H1 (cell line): Measurements from ENCODE around the gene BBS12. TPM values are rescaled to one million over a fixed set of nuclear protein-coding genes. Genes with fewer than 3 reads are reported as not detected.

Source experiments
- CTCF ChIA-PET: fragments of 300-600 bp; sonication (Branson Sonifier 250); formaldehyde crosslinking; loops from one replicate; lab custom pipeline; 2021; ENCODE audit not compliant: partially characterized antibody; lab: Charles Lee
- POLR2A ChIA-PET: fragments of 300-600 bp; sonication (Branson Sonifier 250); formaldehyde crosslinking; loops from one replicate; lab custom pipeline; 2021; ENCODE audit warnings: inconsistent platforms; ENCODE audit not compliant: partially characterized antibody; lab: Charles Lee
- DNase-seq, 2 experiments: peaks; one replicate each; pipeline versions ENCODE4 v3.0.0 to v3.0.0-alpha.2; 2010 to 2022; ENCODE audit warnings: low spot score in 2 of 2, low read depth in 1 of 2, mixed read lengths in 1 of 2
- FAIRE-seq: peaks from 2 replicates; lab custom pipeline; 2011; peaks lifted over from hg19 to GRCh38; lab: Jason Lieb, UNC
- H2AFZ ChIP-seq: 2 replicates; pipeline ENCODE4 v1.8.1; 2012; ENCODE audit warnings: low read length, inconsistent platforms
- H2AK5ac ChIP-seq: 2 replicates; pipeline ENCODE4 v1.6.1; 2013; ENCODE audit warnings: low read depth, low read length
- H2BK120ac ChIP-seq: replicated peaks from 2 replicates; pipeline ENCODE3; 2013; ENCODE audit warnings: low read depth, low read length, inconsistent platforms
- H2BK12ac ChIP-seq: 2 replicates; pipeline ENCODE4 v1.6.1; 2013; ENCODE audit warnings: low read depth, low read length
- H2BK15ac ChIP-seq: 2 replicates; pipeline ENCODE4 v1.6.1; 2013; ENCODE audit warnings: low read length
- H2BK20ac ChIP-seq: 2 replicates; pipeline ENCODE4 v1.6.1; 2013; ENCODE audit warnings: low read length
- H2BK5ac ChIP-seq: 2 replicates; pipeline ENCODE4 v1.6.1; 2013; ENCODE audit warnings: low read depth, low read length
- H3K14ac ChIP-seq: 2 replicates; pipeline ENCODE4 v1.6.1; 2013; ENCODE audit warnings: inconsistent platforms; ENCODE audit not compliant: insufficient read length
- H3K18ac ChIP-seq: 2 replicates; pipeline ENCODE4 v1.6.1; 2013; ENCODE audit warnings: low read length; ENCODE audit errors: extremely low read depth
- H3K23ac ChIP-seq: 2 replicates; pipeline ENCODE4 v1.6.1; 2013; ENCODE audit warnings: inconsistent platforms; ENCODE audit not compliant: insufficient read length
- H3K23me2 ChIP-seq: 2 replicates; pipeline ENCODE4 v1.6.1; 2013; ENCODE audit warnings: low read depth, low read length
- H3K27ac ChIP-seq: 2 replicates; pipeline ENCODE4 v1.6.1; 2011; ENCODE audit warnings: low read depth, low read length, inconsistent platforms
- H3K27me3 ChIP-seq, 4 experiments: replicated peaks in 1 of 4; 1 replicate in 1 of 4; 2 replicates in 3 of 4; pipeline versions ENCODE4 v1.6.1 to v1.8.1; 2011 to 2013; ENCODE audit warnings: low read length in 3 of 4, mild to moderate bottlenecking in 3 of 4, inconsistent platforms in 2 of 4, mixed read lengths in 2 of 4, moderate library complexity in 1 of 4; ENCODE audit not compliant: control insufficient read depth in 3 of 4, insufficient read depth in 3 of 4; ENCODE audit errors: extremely low read depth in 1 of 4
- H3K36me3 ChIP-seq, 4 experiments: 2 replicates each; pipeline versions ENCODE4 v1.6.1 to v1.8.1; 2011 to 2013; ENCODE audit warnings: mild to moderate bottlenecking in 4 of 4, low read length in 3 of 4, moderate library complexity in 2 of 4, control low read depth in 1 of 4, inconsistent platforms in 1 of 4; ENCODE audit not compliant: insufficient read depth in 4 of 4, control insufficient read depth in 2 of 4
- H3K4ac ChIP-seq: replicated peaks from 2 replicates; pipeline ENCODE3; 2013; ENCODE audit warnings: low read length, low read depth, mixed read lengths, inconsistent platforms; ENCODE audit not compliant: insufficient read length
- H3K4me1 ChIP-seq, 4 experiments: replicated peaks in 1 of 4; 1 replicate in 1 of 4; 2 replicates in 3 of 4; pipeline versions ENCODE4 v1.6.1 to v1.8.1; 2011 to 2013; ENCODE audit warnings: low read length in 3 of 4, inconsistent platforms in 2 of 4, mixed read lengths in 1 of 4; ENCODE audit not compliant: insufficient read depth in 4 of 4, control insufficient read depth in 3 of 4
- H3K4me2 ChIP-seq, 2 experiments: 2 replicates each; pipeline versions ENCODE4 v1.6.1 to v1.8.1; 2011 to 2013; ENCODE audit warnings: low read depth in 2 of 2, low read length in 2 of 2, control low read depth in 1 of 2, inconsistent platforms in 1 of 2, mild to moderate bottlenecking in 1 of 2; ENCODE audit not compliant: insufficient read depth in 1 of 2
- H3K4me3 ChIP-seq, 4 experiments: fragments of 200-600, 300-600 bp in 1 of 4; sonication (generic), shearing (Covaris generic), sonication (Bioruptor Twin) in 1 of 4; 2 replicates each; pipeline versions ENCODE4 v1.5.1 to v1.8.1; 2011 to 2016; ENCODE audit warnings: low read length in 4 of 4, low read depth in 3 of 4, control low read depth in 2 of 4, inconsistent platforms in 2 of 4, mild to moderate bottlenecking in 2 of 4, mixed read lengths in 1 of 4, moderate library complexity in 1 of 4; ENCODE audit not compliant: insufficient read depth in 2 of 4; ENCODE audit errors: extremely low read depth in 1 of 4
- H3K56ac ChIP-seq: replicated peaks from 2 replicates; pipeline ENCODE3; 2013; ENCODE audit warnings: low read depth, mild to moderate bottlenecking, mixed read lengths, low read length, inconsistent platforms; ENCODE audit not compliant: insufficient read length
- H3K79me1 ChIP-seq: 2 replicates; pipeline ENCODE4 v1.6.1; 2013; ENCODE audit warnings: low read depth, low read length, control low read depth
- H3K79me2 ChIP-seq, 2 experiments: 2 replicates each; pipeline versions ENCODE4 v1.6.1 to v1.8.1; 2012 to 2013; ENCODE audit warnings: low read length in 2 of 2, mild to moderate bottlenecking in 2 of 2, inconsistent platforms in 1 of 2; ENCODE audit not compliant: insufficient read depth in 2 of 2, control insufficient read depth in 1 of 2
- H3K9ac ChIP-seq, 4 experiments: replicated peaks in 1 of 4; 1 replicate in 1 of 4; 2 replicates in 3 of 4; pipeline versions ENCODE4 v1.6.1 to v1.8.1; 2011 to 2013; ENCODE audit warnings: low read depth in 3 of 4, low read length in 3 of 4, control low read depth in 2 of 4, mild to moderate bottlenecking in 2 of 4, moderate library complexity in 2 of 4, inconsistent platforms in 1 of 4; ENCODE audit errors: extremely low read depth in 1 of 4
- H3K9me3 ChIP-seq, 2 experiments: 2 replicates each; pipeline versions ENCODE4 v1.6.1 to v1.8.1; 2012 to 2013; ENCODE audit warnings: mild to moderate bottlenecking in 2 of 2, moderate library complexity in 2 of 2, control low read depth in 1 of 2, inconsistent platforms in 1 of 2, low read depth in 1 of 2, low read length in 1 of 2, mixed read lengths in 1 of 2; ENCODE audit not compliant: insufficient read depth in 2 of 2
- H4K20me1 ChIP-seq, 2 experiments: replicated peaks in 1 of 2; 2 replicates each; pipeline versions ENCODE3 to v1.8.1; 2011 to 2013; ENCODE audit warnings: inconsistent platforms in 2 of 2, low read length in 2 of 2, mild to moderate bottlenecking in 1 of 2; ENCODE audit not compliant: insufficient read depth in 2 of 2, control insufficient read depth in 1 of 2
- H4K5ac ChIP-seq: 2 replicates; pipeline ENCODE4 v1.6.1; 2013; ENCODE audit warnings: low read length, low read depth, mixed read lengths, inconsistent platforms; ENCODE audit not compliant: insufficient read length
- H4K8ac ChIP-seq: 2 replicates; pipeline ENCODE4 v1.8.0; 2013; ENCODE audit warnings: mild to moderate bottlenecking, moderate library complexity, low read length, inconsistent platforms; ENCODE audit not compliant: insufficient read depth; ENCODE audit errors: extremely low read depth
- H4K91ac ChIP-seq: replicated peaks from 2 replicates; pipeline ENCODE3; 2013; ENCODE audit warnings: low read length, mixed read lengths, inconsistent platforms; ENCODE audit not compliant: insufficient read length
- CHD1 ChIP-seq: IDR thresholded peaks from 2 replicates; pipeline ENCODE4 v1.6.1; 2012; ENCODE audit warnings: low read depth, low read length, improper control_type of control experiment
- EGR1 ChIP-seq: IDR thresholded peaks from 2 replicates; pipeline ENCODE4 v1.6.1; 2011; ENCODE audit warnings: low read depth, low read length, borderline replicate concordance
- EP300 ChIP-seq, 2 experiments: IDR thresholded peaks; 1 replicate in 1 of 2; 2 replicates in 1 of 2; pipeline ENCODE4 v1.6.1; 2011 to 2012; ENCODE audit warnings: low read depth in 2 of 2, low read length in 2 of 2, mild to moderate bottlenecking in 2 of 2, borderline replicate concordance in 1 of 2, inconsistent platforms in 1 of 2, moderate library complexity in 1 of 2
- EZH2 ChIP-seq: fragments of 200-600 bp; sonication (generic); IDR thresholded peaks from 2 replicates; pipeline ENCODE4 v1.7.1; 2012; ENCODE audit warnings: low read depth, mild to moderate bottlenecking, moderate library complexity, low read length, inconsistent platforms; ENCODE audit not compliant: severe bottlenecking
- GTF2F1 ChIP-seq: IDR thresholded peaks from 2 replicates; pipeline ENCODE4 v1.6.1; 2012; ENCODE audit warnings: low read depth, low read length, improper control_type of control experiment, borderline replicate concordance
- JUN ChIP-seq: IDR thresholded peaks from 2 replicates; pipeline ENCODE4 v1.6.1; 2011; ENCODE audit warnings: low read depth, mild to moderate bottlenecking, improper control_type of control experiment, low read length
- NANOG ChIP-seq: IDR thresholded peaks from 2 replicates; pipeline ENCODE4 v1.6.1; 2011; ENCODE audit warnings: low read length, low read depth, mild to moderate bottlenecking, inconsistent platforms; ENCODE audit not compliant: insufficient read depth, poor library complexity, severe bottlenecking
- PHF8 ChIP-seq: fragments of 200-600 bp; sonication (generic); conservative IDR thresholded peaks from 2 replicates; pipeline ENCODE4 v1.7.1; 2012; ENCODE audit warnings: low read depth, mild to moderate bottlenecking, inconsistent platforms, low read length, moderate library complexity
- RNF2 ChIP-seq: fragments of 200-900, 300-1000 bp; sonication (generic); IDR thresholded peaks from 2 replicates; pipeline ENCODE4 v1.7.1; 2016; ENCODE audit warnings: borderline replicate concordance, low read depth, mild to moderate bottlenecking, antibody characterized with exemption, low read length; ENCODE audit not compliant: poor library complexity, severe bottlenecking; ENCODE audit errors: missing control alignments
- SIRT6 ChIP-seq: IDR thresholded peaks from one replicate; pipeline ENCODE4 v1.7.1; 2012; ENCODE audit warnings: low read length, inconsistent platforms
- SUZ12 ChIP-seq: fragments of 200-600 bp; sonication (generic); IDR thresholded peaks from 2 replicates; pipeline ENCODE4 v1.6.1; 2012; ENCODE audit warnings: mild to moderate bottlenecking, inconsistent platforms, low read length, moderate library complexity, mixed read lengths
- TAF7 ChIP-seq: optimal IDR thresholded peaks from 2 replicates; pipeline ENCODE3; 2011; ENCODE audit warnings: low read depth, mild to moderate bottlenecking, inconsistent platforms, low read length, moderate library complexity, borderline replicate concordance
- WGBS, 2 experiments: shearing (Covaris generic) in 1 of 2; methylation state at CpG; one replicate each; pipeline versions ENCODE4 v1.1.6 to v1.1.7; 2013 to 2015; ENCODE audit warnings: low lambda C conversion rate in 2 of 2, mixed read lengths in 2 of 2, inconsistent platforms in 1 of 2, low coverage in 1 of 2, missing lambda C conversion rate in 1 of 2; ENCODE audit not compliant: insufficient replicate concordance in 2 of 2, insufficient coverage in 1 of 2, insufficient read length in 1 of 2; ENCODE audit errors: extremely low coverage in 1 of 2, missing lambda C conversion rate in 1 of 2; 5-methylcytosine and 5-hydroxymethylcytosine counted together
- polyA plus RNA-seq, 7 experiments: library from polyadenylated mRNA; depleted of rRNA in 3 of 7; stranded (reverse) in 5 of 7; unstranded in 2 of 7; fragments of >200 nt in 5 of 7; fragments of 200-250 nt in 2 of 7; gene quantifications; 1 replicate in 5 of 7; 2 replicates in 1 of 7; 4 replicates in 1 of 7; pipeline versions ENCODE4 v1.2.1 to v1.2.3, GENCODE V29; 2011 to 2013; ENCODE audit warnings: missing spikeins in 2 of 7, mixed read lengths in 2 of 7
- total RNA-seq: library from RNA; stranded (reverse); fragmentation: NEBNext Ultra II Directional; extraction: Animal tissue kit (Norgen Biotek cat#: 25700); gene quantifications from 2 replicates; pipeline ENCODE4 v1.2.1, GENCODE V29; 2021

BBS12 gene
- total and polyA plus RNA-seq, 2 of the 8 experiments (the other 6 are each of a cell fraction or from before 2014, with no cell fraction given): 0.88 to 2.6 TPM

DNA sequence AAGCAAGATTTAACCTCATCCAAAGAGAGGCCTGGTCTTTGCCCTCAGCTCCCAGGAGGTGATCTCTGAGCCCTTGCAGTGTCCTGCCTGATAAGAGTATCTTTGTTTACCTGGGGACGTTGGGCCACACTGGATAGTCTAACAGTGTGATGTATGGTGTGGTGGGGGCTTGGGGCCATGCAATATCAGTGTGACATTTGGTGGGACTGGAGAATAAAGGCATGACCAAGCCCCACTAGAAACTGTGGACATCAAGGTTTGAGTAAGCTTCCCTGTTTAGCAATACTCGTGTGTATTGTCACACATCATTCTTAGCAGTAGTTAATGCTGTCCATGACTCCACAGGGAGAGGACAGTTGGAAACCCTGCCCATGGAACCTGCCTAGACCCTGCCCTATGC lies 34.4 kb downstream of the BBS12 start:
- WGBS, 2 experiments: 83% methylated on average over 2 of the region's 2 CpGs; no CpG with 5 or more reads in 1 of the 2 experiments
- Histone ChIP-seq H4K20me1 (no peaks in the 10 kb centered on the region), H2BK12ac (peak overlapping the region; percentile 70; the same call in 1 of the 2 replicates), H3K79me2 (no peaks in the 10 kb centered on the region), H3K4me1 (peaks cover 0 to 5% (median 4%) of the 10 kb centered on the region in 4 experiments; a peak in 3 of 7 replicates), H3K9me3 (no peaks in the 10 kb centered on the region), H3K27ac (no peak overlapping the region), H4K8ac (no peak overlapping the region), H3K79me1 (no peaks in the 10 kb centered on the region), H3K27me3 (peaks cover 0 to 1% (median 0%) of the 10 kb centered on the region in 4 experiments; a peak in 1 of 7 replicates), H2BK120ac (no peak overlapping the region), H3K14ac (no peak overlapping the region), H2BK5ac (peak overlapping the region; percentile 48; the same call in 1 of the 2 replicates), H3K4me3 (no peak overlapping the region), H3K4me2 (no peak overlapping the region), H3K18ac (peak overlapping the region; percentile 39; the same call in 1 of the 2 replicates), H3K56ac (no peak overlapping the region), H3K23ac (no peak overlapping the region), H3K9ac (no peak overlapping the region), H4K91ac (peak overlapping the region; percentile 1), H2AFZ (peak overlapping the region; percentile 72; the same call in 1 of the 2 replicates), H4K5ac (no peak overlapping the region), H2AK5ac (0 out of 2 replicates have a peak overlapping the region, but pooled peaks have one; percentile 33), H3K4ac (no peak overlapping the region), H3K36me3 (no peaks in the 10 kb centered on the region), H3K23me2 (no peaks in the 10 kb centered on the region), H2BK15ac (peak overlapping the region; percentile 88; the same call in 1 of the 2 replicates), H2BK20ac (peak overlapping the region; percentile 76; the same call in 1 of the 2 replicates)
- ChIA-PET POLR2A (interaction anchor here (1.1 to 2.9 kb wide), 4 partner anchors 10 to 129 kb away, joined by 3 to 12 read pairs (median 4); no protein-coding TSS in a partner anchor), CTCF (interaction anchor here (1.0 to 3.0 kb wide), 7 partner anchors 9 to 164 kb away, joined by 3 to 23 read pairs (median 4); no protein-coding TSS in a partner anchor)
- FAIRE-seq (no peak), DNase-seq (no peak)
- no peak for TF ChIP-seq PHF8
- TF ChIP-seq SUZ12: no peak
- no peak for TF ChIP-seq TAF7
- no peak for TF ChIP-seq EZH2
- no peak for TF ChIP-seq JUN
- TF ChIP-seq EGR1: no peak
- no peak for TF ChIP-seq CHD1
- TF ChIP-seq GTF2F1: no peak
- TF ChIP-seq SIRT6: no peak
- no peak for TF ChIP-seq EP300 (IDR thresholded peaks at IDR 0.05; ENCODE audit: borderline replicate concordance in 1 of 2, low read depth in 2 of 2, low read length in 2 of 2)
- TF ChIP-seq NANOG: no peak
- no peak for TF ChIP-seq RNF2
